ENCODE results near the gene WDR47. TPM values are rescaled to one million over a fixed set of nuclear protein-coding genes. Genes with fewer than 3 reads are reported as not detected.

The WDR47 gene
- total RNA-seq, 1 experiment from 2014 or later = 9.3 TPM

DNA sequence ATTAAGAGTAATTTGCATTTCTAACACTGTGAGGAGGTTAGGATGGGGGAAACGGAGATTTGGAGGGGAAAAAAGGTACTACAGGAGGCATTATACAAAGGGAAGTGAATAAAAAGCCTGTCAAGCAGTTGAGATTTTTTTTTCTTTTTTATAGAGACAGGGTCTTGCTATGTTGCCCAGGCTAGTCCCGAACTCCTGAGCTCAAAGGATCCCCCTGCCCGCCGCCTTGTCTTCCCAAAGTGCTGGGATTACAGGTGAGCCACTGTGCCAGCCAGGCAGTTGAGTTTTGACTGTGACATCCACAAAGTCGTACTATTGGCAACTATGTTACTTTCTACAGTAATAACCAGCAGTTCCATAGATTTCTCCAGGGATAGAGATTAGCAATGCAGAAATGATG, 81.2 kb downstream of the WDR47 start:
- CTCF ChIA-PET = no interaction called here
- RAD21 ChIA-PET (ENCODE audit: low non-redundant PET in 1 of 2, low total read pairs in 2 of 2, uncharacterized antibody in 2 of 2, unreplicated experiment in 2 of 2) = no interaction called here
- BruUV-seq (replicated peaks) = no TSS peak
- no peak for ATAC-seq
- H3K27me3 ChIP-seq (ENCODE audit: insufficient read depth, low read length) = no peaks in the 10 kb centered on the region
- H3K79me2 ChIP-seq (ENCODE audit: insufficient read depth, low read length) = peaks cover 57% of the 10 kb centered on the region
- H3K9ac ChIP-seq (ENCODE audit: low read length) = no peak overlapping the region
- no peak overlapping the region for H3K4me2 ChIP-seq (ENCODE audit: low read length)
- POLR2A ChIA-PET = interaction anchor here (1.2 kb wide), 1 partner anchor 81 kb away, joined by 4 read pairs; the partner anchor contains the start of gene WDR47
- H3K9me2 ChIP-seq (ENCODE audit: insufficient read depth) = no peaks in the 10 kb centered on the region
- H3K9me3 ChIP-seq (ENCODE audit: control insufficient read depth in 1 of 2, insufficient read depth in 1 of 2, low read depth in 1 of 2, low read length in 2 of 2) = no peaks in the 10 kb centered on the region
- H2AFZ ChIP-seq (ENCODE audit: low read depth, low read length, poor library complexity, severe bottlenecking) = no peak overlapping the region
- no peak overlapping the region for H3K27ac ChIP-seq (ENCODE audit: low read depth, low read length)
- H3K4me3 ChIP-seq (replicated peaks in 1 of 2; ENCODE audit: low read depth in 1 of 2, low read length in 2 of 2) = no peak overlapping the region
- TF ChIP-seq ELF1 (IDR thresholded peaks at IDR 0.05; ENCODE audit: borderline replicate concordance, low read depth) = no peak
- TF ChIP-seq POLR2A (IDR thresholded peaks at IDR 0.05; ENCODE audit: borderline replicate concordance, extremely low read depth, insufficient read depth, insufficient read length) = no peak
- TF ChIP-seq ZFX (IDR thresholded peaks at IDR 0.05) = no peak
- no peak for TF ChIP-seq ZNF274 (IDR thresholded peaks at IDR 0.05; ENCODE audit: low read depth, low read length)
- no peak for TF ChIP-seq SIN3A (IDR thresholded peaks at IDR 0.05; ENCODE audit: low read depth)
- no peak for DNase-seq (ENCODE audit: low read depth, low spot score)
- H4K20me1 ChIP-seq (ENCODE audit: insufficient read depth) = no peaks in the 10 kb centered on the region
- no peaks in the 10 kb centered on the region; a peak in 2 of 4 replicates for H3K36me3 ChIP-seq (ENCODE audit: control insufficient read depth in 1 of 2, insufficient read depth in 2 of 2, low read length in 2 of 2)
- H3K4me1 ChIP-seq (ENCODE audit: control insufficient read depth in 1 of 2, insufficient read depth in 2 of 2, low read length in 2 of 2) = peaks cover 4 to 16% of the 10 kb centered on the region in 2 experiments; a peak in 3 of 4 replicates
- intact Hi-C loops (cut with micrococcal nuclease) = loop anchor here (5.0 kb wide), 1 partner anchor 152 kb away; the partner anchor contains the start of gene ELAPOR1

DNA sequence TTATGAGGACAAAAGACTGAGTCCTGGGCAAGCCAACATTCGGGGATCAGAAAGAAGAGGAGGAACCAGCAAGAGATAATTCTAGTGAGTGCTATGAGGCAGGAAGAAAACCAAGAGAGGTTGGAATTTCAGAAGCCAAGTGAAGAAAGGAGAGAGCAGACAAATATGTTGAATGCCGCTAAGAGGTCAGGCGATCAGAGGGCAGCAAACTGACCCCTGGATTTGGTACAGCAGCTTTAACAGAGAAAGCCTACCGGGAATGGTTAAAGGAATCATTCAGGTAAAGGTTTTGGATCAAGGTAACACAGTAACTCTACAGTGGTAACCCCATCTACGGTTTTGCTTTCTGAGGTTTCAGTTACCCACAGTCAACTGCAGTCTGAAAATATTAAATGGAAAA, 84.0 kb downstream of the WDR47 start:
- Histone ChIP-seq H3K27me3 (ENCODE audit: insufficient read depth, low read length) (no peaks in the 10 kb centered on the region), H3K4me3 (replicated peaks in 1 of 2; ENCODE audit: low read depth in 1 of 2, low read length in 2 of 2) (no peak overlapping the region), H3K9me3 (ENCODE audit: control insufficient read depth in 1 of 2, insufficient read depth in 1 of 2, low read depth in 1 of 2, low read length in 2 of 2) (no peaks in the 10 kb centered on the region), H3K4me1 (ENCODE audit: control insufficient read depth in 1 of 2, insufficient read depth in 2 of 2, low read length in 2 of 2) (peaks cover 4 to 8% of the 10 kb centered on the region in 2 experiments; a peak in 3 of 4 replicates), H2AFZ (ENCODE audit: low read depth, low read length, poor library complexity, severe bottlenecking) (no peak overlapping the region), H4K20me1 (ENCODE audit: insufficient read depth) (no peaks in the 10 kb centered on the region), H3K27ac (ENCODE audit: low read depth, low read length) (no peak overlapping the region), H3K9ac (ENCODE audit: low read length) (no peak overlapping the region), H3K36me3 (ENCODE audit: control insufficient read depth in 1 of 2, insufficient read depth in 2 of 2, low read length in 2 of 2) (no peaks in the 10 kb centered on the region; a peak in 2 of 4 replicates), H3K9me2 (ENCODE audit: insufficient read depth) (no peaks in the 10 kb centered on the region), H3K79me2 (ENCODE audit: insufficient read depth, low read length) (peaks cover 82% of the 10 kb centered on the region), H3K4me2 (ENCODE audit: low read length) (no peak overlapping the region)
- no TSS peak for BruUV-seq (replicated peaks)
- intact Hi-C loops (cut with micrococcal nuclease) = no loop called here
- no peak for TF ChIP-seq ELF1 (IDR thresholded peaks at IDR 0.05; ENCODE audit: borderline replicate concordance, low read depth)
- no peak for TF ChIP-seq ZNF274 (IDR thresholded peaks at IDR 0.05; ENCODE audit: low read depth, low read length)
- TF ChIP-seq JUND (IDR thresholded peaks at IDR 0.05) = no peak
- TF ChIP-seq SIN3A (IDR thresholded peaks at IDR 0.05; ENCODE audit: low read depth) = no peak
- TF ChIP-seq ZFX (IDR thresholded peaks at IDR 0.05) = no peak
- TF ChIP-seq CEBPB (IDR thresholded peaks at IDR 0.05; ENCODE audit: low read depth) = no peak
- no peak for TF ChIP-seq EGR1 (IDR thresholded peaks at IDR 0.05; ENCODE audit: low read depth)
- ATAC-seq (no peak), DNase-seq (ENCODE audit: low read depth, low spot score) (no peak)
- ChIA-PET POLR2A (no interaction called here), RAD21 (ENCODE audit: low non-redundant PET in 1 of 2, low total read pairs in 2 of 2, uncharacterized antibody in 2 of 2, unreplicated experiment in 2 of 2) (no interaction called here), CTCF (no interaction called here)
